A673 (cell line): ENCODE data around the gene DOCK1.

Experiments
- CTCF ChIP-seq: fragments of 300-800, 200-600 bp; sonication (generic); conservative IDR thresholded peaks from 2 replicates; pipeline ENCODE4 v1.5.1; 2017; ENCODE audit warnings: low read depth, mild to moderate bottlenecking, antibody characterized with exemption, low read length, moderate library complexity, mixed read lengths
- EZH2 ChIP-seq: fragments of 200-600 bp; sonication (generic); IDR thresholded peaks from 2 replicates; pipeline ENCODE4 v1.6.1; 2017; ENCODE audit warnings: borderline replicate concordance, low read depth, mild to moderate bottlenecking, mixed read lengths, antibody characterized with exemption, low read length; ENCODE audit not compliant: poor library complexity, severe bottlenecking

- TF ChIP-seq CTCF = no peak
- no peak for TF ChIP-seq EZH2
Observed at GRCh38 chr10:127368101-127368500, 462.9 kb downstream of the DOCK1 start.
